ENCODE data around the gene NME5.

NME5 gene

GRCh38 chr5:138139781-138140090, 508 bp upstream of the NME5 start:
- DNase-seq (ENCODE audit: low read depth in 2 of 2): no peak

DNA sequence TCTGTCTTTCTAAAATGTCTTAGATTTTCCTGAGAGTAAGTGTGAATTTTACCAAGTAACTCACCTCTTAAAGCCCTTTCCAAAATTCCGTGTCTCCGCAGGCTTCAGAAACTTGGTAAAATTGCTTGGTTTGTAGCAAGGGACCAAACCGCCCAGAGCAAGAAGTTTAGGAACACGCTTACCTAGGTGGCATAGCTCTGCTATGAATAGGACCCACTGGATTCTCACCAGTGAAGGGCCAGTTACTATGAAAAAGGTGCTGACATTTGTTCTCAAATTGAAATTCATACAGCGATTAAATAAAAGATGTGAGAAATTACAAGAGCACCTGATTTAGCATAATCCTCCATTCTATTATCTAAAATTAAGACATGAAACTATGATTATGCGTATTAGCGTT, 6.7 kb downstream of the NME5 start:
- DNase-seq (ENCODE audit: low read depth in 2 of 2): no peak

DNA sequence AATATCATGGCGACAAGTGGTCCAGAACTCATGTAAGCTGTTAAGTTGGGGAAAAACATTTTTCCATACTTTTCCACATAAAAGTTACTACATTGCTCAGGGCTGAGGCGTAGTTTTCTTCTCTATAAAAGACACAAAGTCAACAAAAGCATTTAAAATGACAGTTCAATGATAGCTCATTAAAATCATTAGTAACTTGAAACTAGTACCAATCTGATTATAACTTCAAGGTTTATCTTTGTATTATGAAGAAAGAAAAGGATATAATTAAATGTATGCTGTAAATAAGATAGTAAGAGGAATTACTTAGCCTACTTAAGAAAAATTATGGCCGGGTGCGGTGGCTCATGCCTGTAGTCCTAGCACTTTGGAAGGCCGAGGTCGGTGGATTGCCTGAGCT, 9.9 kb downstream of the NME5 start:
- DNase-seq (ENCODE audit: low read depth in 2 of 2): no peak

GRCh38 chr5:138128334-138128733, 10.9 kb downstream of the NME5 start:
- DNase-seq (ENCODE audit: low read depth in 2 of 2): no peak

DNA sequence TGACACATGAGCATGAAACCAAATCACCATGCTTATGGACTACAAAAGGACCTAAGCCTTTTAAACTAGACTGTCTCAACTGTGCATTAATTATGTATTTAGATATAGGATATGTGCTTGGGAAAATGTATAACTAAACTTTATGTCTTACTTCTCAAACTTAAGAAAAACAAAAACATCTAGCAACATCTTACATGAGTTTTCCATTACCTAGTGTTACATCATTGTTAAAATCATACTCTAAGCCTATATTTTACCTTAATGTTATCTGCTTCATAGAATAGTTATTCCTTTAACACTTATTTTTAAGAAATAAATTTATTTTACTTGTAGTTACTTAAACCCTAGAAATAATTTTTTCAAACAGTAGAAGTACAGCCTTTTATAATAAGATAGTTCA, 24.0 kb downstream of the NME5 start:
- no peak for DNase-seq (ENCODE audit: low read depth in 2 of 2)

GRCh38 chr5:138111937-138112336, 27.3 kb downstream of the NME5 start:
- DNase-seq (ENCODE audit: low read depth in 2 of 2): no peak

DNA sequence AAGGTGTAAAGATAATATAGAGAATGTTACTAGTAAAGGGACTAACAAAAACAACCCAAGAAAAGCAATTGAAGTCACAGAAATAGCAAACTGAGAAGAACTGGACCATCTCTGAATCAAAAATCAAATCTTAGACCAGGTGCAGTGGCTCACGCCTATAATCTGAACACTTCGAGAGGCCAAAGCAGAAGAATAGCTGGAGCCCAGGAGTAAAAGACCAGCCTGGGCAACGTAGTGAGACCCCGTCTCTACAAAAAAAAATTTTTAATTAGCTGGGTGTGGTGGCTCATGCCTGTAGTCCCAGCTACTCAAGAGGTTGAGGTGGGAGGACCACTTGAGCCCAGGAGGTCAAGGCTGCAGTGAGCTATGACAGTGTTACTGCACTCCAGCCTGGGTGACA, 28.0 kb downstream of the NME5 start:
- DNase-seq (ENCODE audit: low read depth in 2 of 2): no peak

DNA sequence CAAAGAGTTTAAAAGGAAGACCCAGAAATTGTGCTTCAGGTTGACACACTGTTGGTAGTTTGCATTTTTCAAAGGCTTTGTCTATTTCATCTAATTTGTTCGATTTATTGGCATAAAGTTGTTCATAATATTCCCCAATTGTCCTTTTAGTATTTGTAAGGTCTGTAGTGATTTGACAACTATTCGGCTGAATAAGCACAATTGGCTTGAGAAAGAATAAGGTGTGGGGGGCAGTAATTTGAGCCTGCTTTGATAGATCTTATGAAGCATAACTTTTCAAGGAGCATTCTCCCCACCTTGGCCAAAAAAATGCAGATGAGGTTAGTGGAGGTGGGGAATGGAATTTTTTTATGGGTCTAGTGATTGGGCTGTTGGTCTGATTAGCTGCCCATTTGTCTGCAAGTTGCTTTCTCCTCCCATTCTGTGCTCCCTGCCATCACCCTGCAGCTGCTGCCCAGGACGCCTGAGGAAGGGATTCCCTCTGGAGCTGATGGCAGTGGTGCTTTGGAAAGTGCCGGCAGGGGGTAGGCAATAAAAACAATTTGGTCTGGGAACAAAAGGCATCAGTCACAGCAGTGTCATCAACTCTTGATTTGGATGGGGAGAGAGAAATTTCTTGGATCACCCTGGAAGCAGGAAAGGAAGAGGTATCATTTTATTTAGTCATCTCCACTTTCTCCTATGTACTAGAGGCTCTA, 28.8 kb downstream of the NME5 start:
- no peak for DNase-seq (ENCODE audit: low read depth in 2 of 2)

GRCh38 chr5:138109463-138110265, 29.6 kb downstream of the NME5 start:
- DNase-seq (ENCODE audit: low read depth in 2 of 2): no peak

- no peak for DNase-seq (ENCODE audit: low read depth in 2 of 2)
These were observed 32.0 kb downstream of the NME5 start for GRCh38 chr5:138107213-138107612.

GRCh38 chr5:138105709-138106108, 33.5 kb downstream of the NME5 start:
- no peak for DNase-seq (ENCODE audit: low read depth in 2 of 2)

DNA sequence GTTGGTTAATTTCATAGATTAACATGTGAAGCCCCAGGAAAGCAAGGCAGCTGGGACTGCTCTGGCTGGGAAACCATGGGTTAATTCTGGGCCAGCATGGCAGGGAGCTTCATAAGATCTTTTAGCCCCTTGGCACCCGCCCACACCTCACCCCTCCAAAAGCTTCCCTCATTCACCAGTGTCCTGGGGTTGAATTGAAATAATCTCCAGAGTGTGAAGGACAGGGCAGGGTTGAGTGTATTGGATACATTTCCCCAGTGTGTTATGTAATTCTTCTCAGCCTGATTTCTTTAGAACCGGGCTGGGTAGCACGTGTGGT, 36.0 kb downstream of the NME5 start:
- no peak for DNase-seq (ENCODE audit: low read depth in 2 of 2)

DNA sequence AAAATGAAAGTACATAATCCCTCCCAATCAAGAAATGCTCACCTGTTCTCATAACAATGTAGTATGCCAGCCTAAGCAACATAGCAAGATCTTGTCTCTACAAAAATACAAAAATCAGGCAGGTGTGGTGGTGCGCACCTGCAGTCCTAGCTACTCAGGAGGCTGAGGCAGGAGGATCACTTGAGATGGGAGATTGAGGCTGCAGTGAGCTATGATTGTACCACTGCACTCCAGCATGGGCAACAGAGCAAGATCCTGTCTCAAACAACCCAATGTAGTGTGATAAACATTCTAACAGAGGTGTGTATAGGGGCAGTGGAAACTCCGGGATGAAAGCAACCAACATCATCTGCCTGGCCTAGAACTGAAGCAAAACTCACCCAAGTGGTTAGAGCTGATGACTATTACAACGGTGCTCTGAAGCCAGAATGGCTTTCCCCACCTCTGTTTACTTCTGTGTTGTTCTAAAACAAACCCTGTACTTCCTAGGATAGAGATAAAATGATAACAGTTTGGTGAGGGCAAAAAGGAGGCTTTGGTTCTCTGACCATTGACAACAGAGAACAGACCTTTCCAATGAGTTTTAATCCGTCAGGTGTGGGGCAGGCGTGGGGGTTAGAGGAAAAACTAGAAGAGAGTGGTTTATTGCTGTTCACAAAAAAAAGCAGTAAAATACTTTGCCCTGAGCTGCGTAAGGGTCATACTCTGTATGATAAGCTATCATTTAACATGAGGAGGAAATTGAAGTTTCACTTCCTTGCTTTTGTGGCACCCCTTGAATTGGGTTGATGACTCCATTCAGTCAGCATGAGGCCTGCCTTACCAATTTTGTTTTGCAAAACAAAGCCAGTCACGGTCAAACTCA, 36.5 kb downstream of the NME5 start:
- DNase-seq (ENCODE audit: low read depth in 2 of 2): no peak

GRCh38 chr5:138096997-138097828, 42.0 kb downstream of the NME5 start:
- no peak for DNase-seq (ENCODE audit: low read depth in 2 of 2)

DNA sequence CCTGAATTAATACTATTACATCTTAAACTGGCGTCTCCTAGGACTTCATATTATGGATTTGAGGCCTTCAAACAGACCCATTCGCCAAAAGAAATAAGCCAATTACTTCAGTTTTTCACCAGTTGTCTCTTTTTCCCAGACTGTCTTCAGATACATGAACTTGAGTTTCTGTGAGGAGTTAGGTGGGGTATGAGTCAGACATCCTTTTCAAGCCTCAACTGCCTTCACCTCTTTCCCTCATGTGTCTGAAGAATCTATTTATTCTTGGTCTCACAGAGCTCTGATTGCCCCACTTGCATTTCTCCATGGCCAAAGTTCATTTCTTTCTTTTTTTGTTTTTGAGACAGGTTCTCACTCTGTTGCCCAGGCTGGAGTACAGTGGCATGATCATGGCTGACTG, 42.9 kb downstream of the NME5 start:
- no peak for DNase-seq (ENCODE audit: low read depth in 2 of 2)

- no peak for DNase-seq (ENCODE audit: low read depth in 2 of 2)
These were observed 43.9 kb downstream of the NME5 start for GRCh38 chr5:138095100-138095907.

DNA sequence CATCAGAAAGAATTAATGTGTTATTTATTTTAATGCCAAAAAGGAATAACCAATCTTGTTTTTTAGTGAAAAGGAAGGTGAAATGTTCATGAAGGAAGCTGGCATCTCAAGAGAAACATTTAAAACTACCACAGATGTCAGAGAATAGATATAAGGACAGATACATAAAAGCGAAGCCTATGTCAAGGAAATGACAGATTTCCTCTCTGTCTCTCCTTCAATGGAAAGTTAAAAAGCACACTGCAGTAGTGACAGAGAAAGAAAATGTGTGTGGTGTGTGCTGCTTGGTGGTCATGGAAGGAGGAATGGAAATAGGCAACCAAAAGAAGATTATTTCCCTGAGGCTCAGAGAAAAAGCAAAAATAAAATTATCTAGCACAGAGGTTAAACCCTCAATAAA, 46.2 kb downstream of the NME5 start:
- DNase-seq (ENCODE audit: low read depth in 2 of 2): no peak

- DNase-seq (ENCODE audit: low read depth in 2 of 2): no peak
These were observed 46.9 kb downstream of the NME5 start for GRCh38 chr5:138092301-138092700.

DNA sequence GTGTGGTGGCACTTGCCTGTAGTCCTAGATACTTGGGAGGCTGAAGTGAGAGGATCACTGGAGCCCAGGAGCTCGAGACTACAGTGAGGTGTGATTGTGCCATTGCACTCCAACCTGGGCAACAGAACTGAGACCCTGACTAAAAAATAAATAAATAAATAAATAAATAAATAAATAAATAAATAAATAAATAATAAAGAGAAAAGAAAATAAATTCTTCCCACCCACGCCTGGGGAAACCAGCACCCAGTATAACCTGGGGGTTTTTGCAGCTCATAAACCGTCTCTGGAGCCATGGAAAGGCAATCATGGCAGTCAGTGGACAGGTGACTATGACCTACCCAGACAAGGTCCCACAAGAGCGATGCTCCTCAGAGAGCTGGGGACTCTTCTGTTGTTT, 47.5 kb downstream of the NME5 start:
- DNase-seq (ENCODE audit: low read depth in 2 of 2): no peak

DNA sequence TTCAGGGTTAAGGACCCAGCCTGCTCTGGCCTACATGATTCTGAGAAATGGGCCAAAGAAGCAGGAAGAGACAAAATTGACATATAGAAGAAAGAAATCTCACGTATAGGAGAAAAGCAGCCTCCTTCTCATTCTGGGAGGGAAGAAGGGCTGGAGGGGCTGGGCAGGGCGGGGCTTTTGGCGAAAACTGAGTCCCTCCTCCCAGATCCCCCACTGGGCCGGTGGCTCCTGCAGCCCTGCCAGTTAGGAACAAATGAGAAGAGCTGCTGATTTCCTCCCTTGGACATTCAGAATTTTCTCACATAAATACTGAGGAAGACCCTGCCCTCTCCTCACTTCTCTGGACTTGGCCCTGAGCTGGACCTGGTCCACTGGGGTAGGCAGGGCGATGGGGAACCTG, 55.5 kb downstream of the NME5 start, which contains the start of gene WNT8A:
Gene WNT8A, plus strand, starts transcription at position 332 of the 400 bp plus-strand sequence. CDS start 95 bp downstream, outside the sequence.
- no peak for DNase-seq (ENCODE audit: low read depth in 2 of 2)

- DNase-seq (ENCODE audit: low read depth in 2 of 2): no peak
These were observed 57.2 kb downstream of the NME5 start for GRCh38 chr5:138082033-138082432.

All from stimulated activated CD8-positive, alpha-beta memory T cell treated with anti-CD3 and anti-CD28 coated beads, Interleukin-15, amount 100 ng/mL, for 48 hours (primary cell).